Measurements from ENCODE around the gene EPG5.
"Not testable (repeated sequence)": the region's sequence is repeated elsewhere in the genome, so short reads cannot be mapped to it uniquely, and the experiment has no call there.

The EPG5 gene

GRCh38 chr18:45976974-45977373, 9.8 kb upstream of the EPG5 start:
- DNase-seq (ENCODE audit: insufficient read length, low spot score) (no peak), FAIRE-seq (peak; percentile 58)

DNA sequence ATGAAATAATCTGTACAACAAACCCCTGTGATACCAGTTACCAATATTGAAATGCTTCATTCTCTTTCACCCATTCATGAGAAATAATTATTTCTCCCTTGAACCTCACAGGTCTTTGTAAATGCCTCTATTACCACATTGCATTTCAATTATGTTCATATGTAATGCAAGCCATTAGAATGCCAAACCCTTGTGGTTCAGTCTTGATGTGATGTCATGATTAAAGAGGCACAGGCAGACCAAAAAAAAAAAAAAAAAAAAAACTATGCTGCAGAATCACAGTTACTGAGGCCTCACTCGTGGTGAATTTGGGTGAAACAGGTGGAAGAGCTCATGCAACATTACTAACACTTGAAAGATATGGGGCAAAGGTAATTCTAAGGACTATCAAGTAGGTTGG, 9.4 kb upstream of the EPG5 start:
- DNase-seq (ENCODE audit: insufficient read length, low spot score) (no peak), FAIRE-seq (no peak)

DNA sequence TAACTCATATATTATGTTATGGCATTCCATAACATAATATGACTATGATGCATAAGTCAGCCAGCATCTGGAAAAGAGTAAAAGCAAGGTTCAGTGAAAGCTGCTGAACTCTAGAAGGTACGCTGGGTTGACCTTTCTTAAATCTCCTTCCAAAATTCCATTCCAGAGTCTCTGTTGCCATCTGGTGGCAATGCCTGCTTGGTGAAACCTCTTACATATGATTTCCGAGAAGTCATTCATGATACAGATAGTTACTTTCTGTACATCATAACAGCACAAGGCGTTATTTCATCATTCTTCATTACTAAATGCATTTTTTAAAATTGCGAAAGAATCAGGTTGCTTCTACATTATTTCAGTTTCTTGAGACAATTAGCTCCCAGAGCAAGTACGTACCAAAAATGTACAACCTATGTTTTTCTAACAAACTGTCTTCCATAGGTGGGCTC, 7.0 kb upstream of the EPG5 start:
- FAIRE-seq (no peak), DNase-seq (ENCODE audit: insufficient read length, low spot score) (peak; percentile 51)

- FAIRE-seq; DNase-seq (ENCODE audit: insufficient read length, low spot score): not testable (repeated sequence)
Observed at GRCh38 chr18:45964913-45965312, 2.2 kb downstream of the EPG5 start.

DNA sequence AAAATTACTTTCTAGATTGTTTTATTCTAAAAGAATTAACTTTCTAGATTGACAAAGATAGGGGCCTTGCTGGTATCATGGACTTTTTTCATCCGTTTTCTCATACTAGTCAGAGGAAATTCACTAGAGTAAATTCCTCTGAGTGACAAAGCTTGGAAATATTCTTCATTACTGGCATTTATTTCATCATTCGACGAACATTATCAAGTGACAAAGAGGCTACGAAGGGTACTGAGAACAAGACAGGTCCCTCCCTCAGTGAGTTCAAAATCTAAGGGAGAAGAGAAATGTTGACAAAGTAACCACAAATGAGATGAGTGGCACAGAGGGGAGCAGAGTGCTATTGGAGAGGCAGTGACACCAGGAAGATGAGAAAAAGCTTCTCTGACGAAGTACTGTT, 4.3 kb downstream of the EPG5 start:
- DNase-seq (ENCODE audit: insufficient read length, low spot score): no peak
- FAIRE-seq: no peak

DNA sequence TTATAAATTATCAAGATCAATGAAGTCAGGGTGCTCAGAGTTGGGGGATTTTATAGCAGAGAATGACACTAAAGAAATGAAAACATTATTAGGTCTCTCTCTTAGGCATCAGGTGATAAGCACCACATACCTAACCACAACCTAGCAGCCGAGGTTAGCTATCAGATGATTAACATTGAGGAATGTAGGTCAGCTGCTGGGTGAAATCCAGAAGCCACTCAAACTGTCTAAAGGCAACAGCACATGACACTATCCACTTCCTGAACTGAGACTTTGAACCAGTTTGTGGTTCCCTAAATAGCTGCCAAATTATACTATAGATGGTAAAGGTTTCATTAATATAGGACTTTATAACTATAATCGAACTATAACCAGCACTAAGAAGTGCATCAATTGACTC, 4.7 kb downstream of the EPG5 start:
- DNase-seq (ENCODE audit: insufficient read length, low spot score) (no peak), FAIRE-seq (no peak)

- FAIRE-seq; DNase-seq (ENCODE audit: insufficient read length, low spot score): not testable (repeated sequence)
Observed at GRCh38 chr18:45959484-45959883, 7.6 kb downstream of the EPG5 start.

- DNase-seq (ENCODE audit: insufficient read length, low spot score) (no peak), FAIRE-seq (no peak)
Observed at GRCh38 chr18:45958730-45959129, 8.4 kb downstream of the EPG5 start.

GRCh38 chr18:45958027-45958426, 9.1 kb downstream of the EPG5 start:
- FAIRE-seq (no peak), DNase-seq (ENCODE audit: insufficient read length, low spot score) (no peak)

DNA sequence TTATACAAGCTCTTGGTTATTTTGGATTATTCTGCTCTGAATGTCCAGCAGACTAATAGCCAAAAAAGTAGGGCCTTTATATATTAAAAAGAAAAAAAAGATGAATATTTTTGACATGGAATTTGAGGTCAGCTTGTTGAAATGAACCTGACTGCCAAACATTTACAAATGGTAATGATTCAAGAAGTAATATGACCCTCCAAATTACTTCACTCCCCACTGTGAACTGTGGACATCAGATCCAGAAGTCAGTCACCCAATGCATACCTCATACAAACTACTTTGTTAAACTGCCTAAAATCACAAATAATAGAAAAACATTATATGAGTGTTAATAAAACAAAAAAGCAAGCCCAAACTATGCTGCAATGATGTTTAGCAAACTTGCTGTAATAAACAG, 10.0 kb downstream of the EPG5 start:
- FAIRE-seq (no peak), DNase-seq (ENCODE audit: insufficient read length, low spot score) (no peak)

DNA sequence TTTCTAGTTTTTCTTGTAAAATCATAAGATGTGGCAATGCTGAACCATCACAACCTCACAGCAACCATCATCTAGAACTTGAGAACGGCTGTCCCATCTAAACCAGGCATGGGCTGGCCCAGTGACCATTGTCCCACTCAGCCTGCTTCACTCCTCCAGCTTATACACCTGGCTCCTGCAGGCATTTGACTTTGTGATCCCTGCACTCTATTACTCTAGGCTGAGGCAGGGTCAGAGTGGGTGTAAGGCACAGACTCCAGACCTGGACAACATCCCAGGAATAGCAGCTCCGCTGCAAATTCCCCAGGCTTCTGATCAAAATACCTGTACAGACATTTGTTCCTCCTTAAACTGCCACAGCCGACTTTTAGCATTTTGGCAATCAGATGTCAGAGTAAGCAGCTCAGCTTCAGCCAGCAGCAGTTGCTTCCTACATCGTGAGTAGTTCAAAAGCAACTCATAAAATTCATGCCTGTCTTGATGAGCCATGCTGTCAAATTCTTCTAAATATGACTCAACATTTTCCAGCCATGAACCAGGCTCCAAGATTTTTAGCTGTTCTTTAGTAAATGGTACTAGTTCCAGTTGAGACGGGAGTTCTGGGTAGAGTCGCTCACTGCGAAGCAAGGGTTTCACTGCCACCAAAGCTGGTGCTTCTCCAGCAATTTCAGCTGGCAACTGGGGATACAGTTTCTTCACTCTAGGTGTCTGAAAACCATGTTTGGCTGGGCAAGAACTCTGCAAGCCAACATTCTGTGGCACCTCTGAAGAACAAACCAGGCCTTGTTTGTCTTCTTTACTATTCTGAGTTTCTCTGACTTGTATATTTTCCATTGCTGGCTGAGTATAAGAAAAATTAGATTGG, 12.8 kb downstream of the EPG5 start:
- DNase-seq (ENCODE audit: insufficient read length, low spot score) (peak; percentile 52), FAIRE-seq (no peak)

- no peak for FAIRE-seq
- no peak for DNase-seq (ENCODE audit: insufficient read length, low spot score)
Observed at GRCh38 chr18:45951016-45951714, 16.0 kb downstream of the EPG5 start.

DNA sequence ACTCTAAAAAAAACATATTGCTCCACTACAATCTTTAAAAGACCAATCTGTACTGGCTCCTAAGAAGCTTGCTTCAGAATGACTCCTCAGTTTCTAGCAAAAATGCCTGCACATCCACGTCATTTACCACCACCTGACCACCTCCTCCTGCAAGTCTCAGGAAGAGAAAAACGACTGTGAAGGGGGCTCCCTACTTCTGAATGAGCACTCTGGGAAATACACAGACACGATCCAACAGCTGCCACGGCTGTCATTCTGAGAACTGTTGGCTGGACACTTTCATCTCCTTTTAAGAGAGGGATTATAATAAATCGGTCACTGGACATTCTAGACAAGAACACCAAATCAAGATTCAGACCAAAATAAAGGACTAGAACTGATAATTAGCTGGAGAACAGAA, 21.5 kb downstream of the EPG5 start:
- FAIRE-seq (no peak), DNase-seq (ENCODE audit: insufficient read length, low spot score) (no peak)

GRCh38 chr18:45940724-45941123, 26.4 kb downstream of the EPG5 start:
- FAIRE-seq: no peak
- DNase-seq (ENCODE audit: insufficient read length, low spot score): no peak

- DNase-seq (ENCODE audit: insufficient read length, low spot score) (no peak), FAIRE-seq (no peak)
Observed at GRCh38 chr18:45939236-45939635, 27.9 kb downstream of the EPG5 start.

DNA sequence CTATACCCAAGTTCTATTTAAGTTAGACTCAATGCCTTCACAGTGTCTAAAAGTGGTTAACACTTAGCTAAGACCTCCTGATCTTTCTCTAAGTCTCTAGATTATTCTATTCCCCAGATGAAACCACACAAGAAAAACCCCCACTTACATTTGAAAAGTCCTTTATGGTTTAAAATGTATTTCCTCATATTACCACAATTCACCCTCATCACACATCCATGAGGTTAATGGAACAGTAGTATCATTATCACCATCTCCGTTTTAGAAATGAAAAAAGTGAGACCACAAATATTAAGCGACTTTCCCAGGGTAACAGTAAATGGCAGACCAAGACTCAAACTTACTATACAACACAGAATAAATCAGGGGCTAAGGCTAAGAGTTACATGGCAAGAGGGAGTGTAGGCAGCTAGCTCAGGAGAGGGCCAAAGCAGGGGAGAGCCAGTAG, 28.6 kb downstream of the EPG5 start:
- no peak for DNase-seq (ENCODE audit: insufficient read length, low spot score)
- FAIRE-seq: no peak

GRCh38 chr18:45935591-45936335, 31.4 kb downstream of the EPG5 start:
- FAIRE-seq (no peak), DNase-seq (ENCODE audit: insufficient read length, low spot score) (no peak)

DNA sequence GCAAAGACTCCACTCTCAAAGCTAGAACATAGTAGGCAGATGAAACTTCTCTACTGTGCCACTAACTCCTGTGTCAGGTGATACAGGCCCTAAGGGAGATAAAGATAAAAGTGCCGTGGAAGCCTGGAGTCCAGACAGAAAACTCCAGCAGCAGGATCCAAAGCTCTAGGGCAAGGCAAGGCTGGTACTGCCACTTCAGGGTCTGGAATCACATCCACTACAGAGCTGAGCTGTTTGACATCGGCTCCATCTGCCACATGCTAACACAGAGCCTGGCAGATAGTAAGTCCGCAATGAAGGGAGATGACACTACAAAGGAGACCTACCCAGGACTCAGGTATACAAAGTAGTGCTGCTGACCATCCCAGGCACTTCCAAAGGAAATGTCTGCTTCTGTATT, 34.4 kb downstream of the EPG5 start:
- FAIRE-seq (no peak), DNase-seq (ENCODE audit: insufficient read length, low spot score) (no peak)

GRCh38 chr18:45930963-45931362, 36.2 kb downstream of the EPG5 start:
- DNase-seq (ENCODE audit: insufficient read length, low spot score) (no peak), FAIRE-seq (no peak)

- DNase-seq (ENCODE audit: insufficient read length, low spot score): no peak
- no peak for FAIRE-seq
Observed at GRCh38 chr18:45926691-45927090, 40.4 kb downstream of the EPG5 start.

GRCh38 chr18:45926085-45926484, 41.0 kb downstream of the EPG5 start:
- DNase-seq (ENCODE audit: insufficient read length, low spot score) (no peak), FAIRE-seq (no peak)
